GM18909 (cell line): ENCODE results near the gene MYOM3.
A peak's percentile ranks its signal among the peaks of the same experiment; 100 is the strongest.
"Not testable (repeated sequence)": the region's sequence is repeated elsewhere in the genome, so short reads cannot be mapped to it uniquely, and the experiment has no call there.

Experiments used
- ATAC-seq: cut with Tn5 transposase; IDR thresholded peaks from one replicate; pipeline ENCODE4 v1.9.1; 2021; ENCODE audit warnings: mild to moderate bottlenecking; ENCODE audit not compliant: unreplicated experiment, poor library complexity

The MYOM3 gene

GRCh38 chr1:24077278-24077978 lies 34.5 kb downstream of the MYOM3 start:
- no peak for ATAC-seq

DNA sequence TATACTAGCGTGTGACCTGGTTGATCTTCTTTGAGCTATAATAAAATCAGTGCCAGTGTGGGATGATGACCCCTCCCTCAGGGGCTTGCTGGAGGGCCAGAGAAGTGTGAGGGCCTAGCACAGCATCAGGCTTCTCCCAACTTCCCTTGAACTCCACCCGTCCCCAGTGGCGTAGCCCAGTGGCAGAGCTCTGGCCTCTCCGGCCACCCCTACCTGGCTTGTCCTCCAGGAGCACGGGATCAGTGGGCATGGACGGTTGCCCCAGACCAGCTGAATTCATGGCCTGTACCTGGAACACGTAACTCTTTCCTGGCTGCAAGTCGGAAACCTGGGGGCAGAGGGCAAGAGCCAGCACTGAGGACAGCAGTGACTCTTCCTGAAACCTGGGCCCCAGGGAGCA lies 36.0 kb downstream of the MYOM3 start:
- no peak for ATAC-seq

DNA sequence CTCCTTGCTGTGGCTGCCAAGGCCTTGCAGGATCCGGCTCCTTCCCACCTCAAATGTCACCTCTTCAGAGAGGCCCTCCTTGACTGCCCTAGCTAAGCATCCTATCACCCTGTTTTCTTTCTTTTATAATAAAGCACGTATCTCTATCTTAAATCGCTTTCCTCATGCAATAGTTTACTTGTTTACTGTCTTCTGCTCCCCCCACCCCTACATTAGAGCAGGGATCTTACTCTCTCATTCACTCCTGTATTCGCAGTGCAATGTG lies 36.4 kb downstream of the MYOM3 start:
- no peak for ATAC-seq

- ATAC-seq: no peak
Measured at GRCh38 chr1:24074817-24075589, 36.9 kb downstream of the MYOM3 start.

DNA sequence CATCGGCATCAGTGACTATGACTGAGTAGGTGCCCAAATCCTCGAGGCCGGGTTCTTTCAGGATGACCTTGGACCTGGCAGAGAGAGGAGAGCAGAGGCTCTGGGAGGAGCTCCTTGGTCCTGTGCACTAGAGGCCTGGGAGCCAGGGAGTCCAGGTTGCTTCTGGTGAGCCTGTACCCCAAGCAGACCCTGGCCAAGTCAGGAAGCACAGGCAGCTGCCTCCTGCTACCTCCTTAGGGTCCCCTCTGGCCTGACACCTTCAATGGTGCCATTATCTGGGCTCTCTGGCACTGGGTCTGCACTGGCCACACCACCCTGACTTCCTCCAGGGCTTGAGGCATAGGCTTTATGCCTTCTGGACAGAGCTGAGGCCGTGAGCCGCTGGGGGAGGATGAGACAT lies 37.7 kb downstream of the MYOM3 start:
- no peak for ATAC-seq

DNA sequence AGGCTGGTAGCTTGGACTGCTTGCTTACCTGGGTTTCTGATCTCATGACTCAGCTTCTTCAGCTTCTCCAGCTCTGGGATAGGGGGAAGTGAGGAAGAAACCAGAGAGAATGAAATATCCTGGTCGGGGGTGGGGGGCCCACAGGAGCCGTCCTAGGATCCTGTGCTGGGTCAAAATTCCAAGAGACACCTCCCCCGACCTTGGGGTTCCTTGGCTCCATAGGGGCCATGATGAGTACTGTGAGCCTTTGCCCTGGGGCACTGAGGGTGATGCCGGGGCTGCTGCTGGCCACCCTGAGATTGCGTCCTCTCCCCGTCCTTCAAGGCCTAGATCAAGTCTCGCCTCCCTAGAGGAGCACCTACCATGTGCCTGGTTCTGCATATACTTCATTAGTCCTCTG lies 40.0 kb downstream of the MYOM3 start:
- no peak for ATAC-seq

GRCh38 chr1:24070821-24071393 lies 41.0 kb downstream of the MYOM3 start:
- peak; percentile 45 for ATAC-seq

DNA sequence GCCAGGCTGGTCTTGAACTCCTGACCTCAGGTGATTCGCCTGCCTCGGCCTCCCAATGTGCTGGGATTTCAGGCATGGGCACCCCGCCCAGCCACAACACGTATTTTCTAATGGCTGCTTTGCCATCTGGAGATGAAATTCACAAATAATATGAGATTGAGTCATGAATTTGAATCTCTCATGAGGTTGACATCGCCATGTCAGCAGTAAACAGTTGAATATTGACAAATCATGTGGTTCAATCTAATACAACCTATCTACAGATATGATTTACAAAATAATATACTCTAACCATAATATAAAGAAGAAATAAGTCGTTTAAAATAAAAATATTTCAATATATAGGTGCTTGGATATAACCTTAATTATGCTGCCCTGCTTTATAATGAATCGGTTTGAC lies 42.1 kb downstream of the MYOM3 start:
- no peak for ATAC-seq

- ATAC-seq: no peak
Measured at GRCh38 chr1:24067978-24068377, 44.0 kb downstream of the MYOM3 start.

DNA sequence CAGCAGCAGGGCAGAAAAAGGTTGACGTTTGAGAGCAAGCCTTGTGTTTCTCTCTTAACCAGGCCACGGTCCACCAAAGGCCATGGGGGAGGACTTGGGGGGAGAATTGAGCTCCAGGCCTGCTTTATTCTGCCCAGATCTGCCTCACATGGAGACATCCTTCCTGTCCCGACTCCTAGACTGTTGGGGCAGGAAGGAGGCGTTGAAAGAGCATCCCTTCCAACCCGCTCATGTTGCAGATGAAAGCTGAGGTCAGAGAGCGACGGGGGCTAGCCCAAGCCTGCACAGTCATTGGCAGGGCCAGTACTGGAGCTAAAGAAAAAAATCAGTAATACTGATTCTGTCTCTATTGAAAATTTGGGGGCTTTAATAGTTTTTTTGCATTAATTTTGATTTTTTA lies 46.6 kb downstream of the MYOM3 start:
- no peak for ATAC-seq

DNA sequence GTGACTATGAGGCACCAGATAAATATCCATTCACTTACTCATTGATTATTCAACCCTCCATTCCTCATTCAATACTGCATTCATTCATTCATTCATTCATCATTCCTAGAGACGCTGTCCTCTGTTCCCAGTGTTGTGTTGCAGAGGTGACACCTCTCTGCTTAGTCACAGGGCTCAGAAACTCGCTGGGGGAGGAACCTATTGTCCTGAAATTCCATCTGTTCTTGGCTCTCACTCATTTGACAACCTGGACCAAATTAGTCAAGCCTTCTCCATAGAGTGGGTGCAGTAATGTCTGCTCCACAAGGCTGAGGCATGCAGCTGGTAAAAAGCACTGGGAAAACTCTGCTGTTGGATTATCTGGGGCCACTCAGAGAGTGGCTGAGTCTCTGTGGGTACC lies 49.7 kb downstream of the MYOM3 start:
- ATAC-seq: no peak

GRCh38 chr1:24060482-24060881 lies 51.5 kb downstream of the MYOM3 start:
- ATAC-seq: no peak

- ATAC-seq: no peak
Measured at GRCh38 chr1:24058671-24059455, 53.1 kb downstream of the MYOM3 start.

- ATAC-seq: no peak
Measured at GRCh38 chr1:24057171-24057570, 54.8 kb downstream of the MYOM3 start.

DNA sequence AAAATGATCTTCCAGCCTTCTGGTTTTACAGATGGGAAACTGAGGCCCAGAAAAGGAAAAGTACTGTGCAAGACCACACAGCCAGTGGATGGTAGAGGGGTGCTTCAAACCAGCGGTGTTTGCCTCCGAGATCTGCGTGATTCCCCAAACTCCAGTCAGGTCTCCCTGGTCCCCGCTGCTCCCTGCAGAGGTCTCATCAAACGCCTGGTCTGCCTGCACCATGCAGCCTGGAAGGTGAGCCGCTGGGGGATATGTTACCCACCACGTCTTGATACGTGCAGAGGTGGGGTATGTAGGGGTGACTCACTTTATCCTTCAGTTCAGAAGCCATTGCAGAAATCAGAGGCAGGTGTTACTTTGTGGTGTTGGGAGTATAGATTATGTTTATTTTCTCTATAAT lies 56.3 kb downstream of the MYOM3 start:
- ATAC-seq: no peak

DNA sequence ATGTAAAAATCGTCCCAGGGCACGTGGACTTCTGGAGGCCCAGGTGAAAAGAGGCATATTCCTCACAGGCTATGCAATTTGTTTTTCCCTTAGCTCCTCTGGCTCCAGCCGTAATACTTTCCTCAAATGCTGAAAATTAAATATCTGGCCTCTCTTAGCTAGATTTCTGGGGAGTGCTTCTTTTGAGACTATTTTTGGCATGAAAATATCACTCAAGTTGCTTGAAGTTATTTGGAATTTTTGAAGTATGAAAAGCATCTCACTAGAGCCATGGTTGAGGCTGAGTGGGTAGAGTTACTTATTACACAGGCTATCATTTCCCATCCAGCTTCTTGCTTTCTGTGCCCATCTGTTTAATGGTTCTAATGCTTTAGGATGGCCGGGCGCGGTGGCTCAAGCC lies 59.7 kb downstream of the MYOM3 start:
- no peak for ATAC-seq

DNA sequence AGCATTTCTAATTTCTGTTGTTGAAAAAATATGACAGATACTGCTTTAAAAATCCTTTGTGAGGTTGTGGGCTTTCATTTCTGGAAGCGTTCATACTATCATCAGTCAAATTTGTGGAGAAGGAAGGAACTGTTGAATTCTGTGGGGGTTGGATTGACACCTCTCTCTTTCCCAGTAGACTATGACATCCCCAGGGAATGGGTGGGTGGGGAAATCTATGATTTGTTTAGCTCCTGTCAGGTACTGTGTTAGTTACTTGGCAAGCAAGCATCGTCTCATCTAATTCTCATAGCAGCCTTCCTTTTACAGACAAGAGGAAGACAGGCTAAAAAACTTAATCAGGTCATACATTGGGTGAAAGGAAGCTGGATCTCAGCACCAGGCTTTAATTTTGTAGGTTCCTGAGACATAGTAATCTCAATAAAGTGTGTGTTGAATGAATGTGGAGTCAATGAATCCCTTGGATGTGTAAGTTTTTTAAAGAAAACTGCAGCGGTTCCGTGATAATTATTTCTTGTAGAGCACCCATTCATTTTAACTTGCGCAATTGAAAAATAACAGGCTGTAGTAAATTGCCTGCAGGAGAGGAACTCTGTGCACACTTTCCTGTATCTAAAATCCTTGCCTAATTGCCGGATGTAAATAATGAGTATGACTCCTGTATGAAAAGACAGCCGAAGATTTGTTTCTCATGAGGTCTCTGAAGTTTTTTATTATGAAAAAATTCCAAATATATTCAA lies 60.6 kb downstream of the MYOM3 start:
- ATAC-seq: no peak

DNA sequence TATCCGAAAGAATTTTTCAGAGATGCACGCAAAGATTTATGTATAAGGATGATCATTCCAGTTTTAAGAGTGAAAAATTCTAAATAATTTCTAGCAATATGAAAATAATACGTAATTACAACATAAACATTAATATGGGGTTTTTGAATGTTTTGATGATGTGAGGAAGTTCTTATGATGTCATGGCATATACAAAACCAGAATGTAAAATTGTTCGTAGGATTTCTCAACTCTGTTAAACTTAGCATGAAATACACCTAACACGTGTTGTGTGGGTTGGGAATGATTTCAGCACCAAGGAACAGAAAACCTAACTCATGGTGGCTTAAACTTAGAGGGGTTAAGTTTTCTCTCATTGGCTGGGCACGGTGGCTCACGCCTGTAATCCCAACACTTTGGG lies 62.2 kb downstream of the MYOM3 start:
- ATAC-seq: no peak

GRCh38 chr1:24048894-24049293 lies 63.0 kb downstream of the MYOM3 start:
- ATAC-seq: not testable (repeated sequence)

DNA sequence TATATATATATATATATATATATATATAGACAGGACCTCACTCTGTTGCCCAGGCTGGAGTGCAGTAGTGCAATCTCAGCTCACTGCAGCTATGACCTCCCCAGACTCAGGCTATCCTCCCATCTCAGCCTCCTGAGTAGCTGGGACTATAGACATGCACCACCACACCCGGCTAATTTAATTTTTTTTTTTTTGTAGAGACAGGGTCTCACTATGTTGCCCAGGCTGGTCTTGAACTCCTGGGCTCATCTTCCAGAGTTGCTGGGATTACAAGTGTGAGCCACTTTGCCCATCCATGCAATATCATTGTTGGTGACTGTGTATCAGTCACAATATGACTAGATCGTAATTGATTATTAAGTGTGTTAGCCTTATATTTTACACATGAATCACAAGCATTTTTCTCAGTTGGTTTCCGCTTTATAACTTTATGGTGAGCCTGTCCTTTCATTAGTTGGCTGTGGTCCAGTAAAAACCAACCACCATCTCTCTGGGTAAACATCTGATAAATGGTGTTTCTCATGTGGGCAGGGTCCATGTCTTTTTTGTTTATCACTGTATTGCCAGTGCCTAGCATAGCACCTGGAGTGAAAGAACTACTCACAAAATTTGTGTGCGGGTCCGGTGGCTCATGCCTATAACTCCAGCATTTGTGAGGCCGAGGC lies 63.6 kb downstream of the MYOM3 start:
- no peak for ATAC-seq
